ENCODE results near the gene AK9.
"Not testable (repeated sequence)": the region's sequence is repeated elsewhere in the genome, so short reads cannot be mapped to it uniquely, and the experiment has no call there.

The AK9 gene

GRCh38 chr6:109625199-109625598, 65.8 kb downstream of the AK9 start:
- no peak for DNase-seq (ENCODE audit: low read depth)

DNA sequence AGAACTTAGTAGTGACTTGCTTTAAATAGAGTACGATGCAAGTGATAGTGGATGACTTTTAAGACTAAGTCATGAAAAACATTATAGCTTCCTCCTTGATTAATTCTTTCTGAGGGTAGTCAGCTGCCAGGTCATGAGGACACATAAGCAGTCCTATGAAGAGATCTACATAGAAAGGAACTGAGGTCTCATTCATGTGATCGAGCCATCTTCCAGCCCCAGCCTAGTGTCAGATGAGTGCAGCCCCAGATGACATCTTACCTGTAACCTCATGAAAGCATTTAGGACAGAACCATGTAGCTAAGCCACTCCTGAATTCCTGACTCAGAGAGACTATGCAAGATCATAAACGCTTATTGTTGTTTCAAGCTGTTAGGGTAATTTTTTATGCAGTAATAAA, 67.7 kb downstream of the AK9 start:
- no peak for DNase-seq (ENCODE audit: low read depth)

GRCh38 chr6:109612268-109612667, 78.7 kb downstream of the AK9 start:
- DNase-seq (ENCODE audit: low read depth): no peak

- no peak for DNase-seq (ENCODE audit: low read depth)
These were observed 79.5 kb downstream of the AK9 start for GRCh38 chr6:109611502-109611901.

DNA sequence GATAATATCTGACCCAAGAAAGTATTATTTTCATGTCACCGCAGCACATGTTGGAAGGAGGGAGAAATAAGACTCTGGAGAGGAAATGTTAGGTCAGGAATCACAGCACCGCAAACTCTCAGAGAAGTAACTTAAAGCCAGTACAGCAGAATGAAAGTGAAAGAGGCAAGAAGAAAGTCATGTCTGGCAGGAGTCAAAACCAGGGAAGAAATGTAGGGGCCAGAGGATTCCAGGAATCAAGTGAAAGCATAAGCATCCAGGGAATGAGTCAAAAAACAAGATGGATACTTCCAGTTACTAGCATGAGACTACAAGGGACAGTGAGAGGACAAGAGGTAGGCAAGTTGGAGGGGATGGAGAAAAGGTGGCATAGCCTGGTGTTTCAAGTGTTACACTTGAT, 80.4 kb downstream of the AK9 start:
- no peak for DNase-seq (ENCODE audit: low read depth)

DNA sequence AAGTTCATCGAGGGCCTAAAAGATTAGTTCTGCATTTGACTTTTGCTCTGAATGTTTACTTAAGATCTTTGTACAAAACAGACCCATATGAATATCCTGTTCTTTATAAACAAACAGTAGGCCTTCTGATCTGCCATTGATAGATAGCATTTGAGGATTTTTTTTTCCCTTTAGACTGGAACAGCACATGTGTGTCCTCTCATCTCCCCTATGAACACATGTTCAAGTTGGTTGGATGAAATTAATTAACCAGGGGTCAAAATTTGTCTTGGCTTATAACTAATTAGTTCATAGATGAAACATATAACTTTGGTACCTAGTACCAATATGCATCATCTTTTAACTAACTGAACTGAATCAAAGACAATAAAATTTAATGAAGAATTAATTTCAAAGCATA, 81.3 kb downstream of the AK9 start:
- DNase-seq (ENCODE audit: low read depth): no peak

GRCh38 chr6:109606359-109606758, 84.6 kb downstream of the AK9 start:
- DNase-seq (ENCODE audit: low read depth): no peak

DNA sequence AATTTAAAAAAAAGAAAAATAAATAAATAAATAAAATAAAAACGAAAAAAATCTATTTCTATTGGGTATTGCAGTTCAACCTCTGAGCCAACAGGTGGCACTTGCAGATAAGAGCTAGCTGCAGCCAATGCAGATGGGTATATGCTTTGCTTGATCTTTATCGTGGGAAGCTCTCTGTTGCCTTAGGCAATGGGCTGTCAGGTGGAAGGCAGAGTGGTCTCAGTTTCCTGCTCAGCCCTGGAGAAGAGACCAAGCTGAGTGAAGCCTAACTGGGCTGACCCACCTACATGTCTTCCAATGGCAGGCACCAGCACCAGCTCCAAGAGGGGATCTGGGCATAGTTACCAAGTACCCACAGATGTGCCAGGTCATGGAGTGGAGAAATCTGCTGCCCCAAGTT, 95.0 kb downstream of the AK9 start:
- DNase-seq (ENCODE audit: low read depth): peak; percentile 16

DNA sequence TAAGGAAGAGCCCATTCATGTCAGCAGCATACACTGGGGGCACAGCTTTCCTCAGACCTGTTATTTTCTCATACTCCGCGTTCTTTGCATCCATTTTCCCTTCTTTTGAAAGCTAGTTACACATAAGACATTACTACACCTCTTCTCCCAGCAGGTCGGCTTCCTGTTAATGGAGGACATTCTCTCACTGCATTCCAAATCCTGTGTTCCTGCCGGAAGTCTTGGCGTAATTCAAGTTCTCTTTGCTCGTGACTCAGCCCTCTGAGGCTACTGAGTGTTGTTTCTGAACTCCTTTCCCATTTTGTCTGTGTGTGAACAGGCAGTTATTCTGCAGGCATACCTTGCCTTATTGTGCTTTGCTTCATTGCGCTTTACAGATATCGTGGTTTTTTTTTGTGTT, 110.5 kb downstream of the AK9 start:
- DNase-seq (ENCODE audit: low read depth): no peak

DNA sequence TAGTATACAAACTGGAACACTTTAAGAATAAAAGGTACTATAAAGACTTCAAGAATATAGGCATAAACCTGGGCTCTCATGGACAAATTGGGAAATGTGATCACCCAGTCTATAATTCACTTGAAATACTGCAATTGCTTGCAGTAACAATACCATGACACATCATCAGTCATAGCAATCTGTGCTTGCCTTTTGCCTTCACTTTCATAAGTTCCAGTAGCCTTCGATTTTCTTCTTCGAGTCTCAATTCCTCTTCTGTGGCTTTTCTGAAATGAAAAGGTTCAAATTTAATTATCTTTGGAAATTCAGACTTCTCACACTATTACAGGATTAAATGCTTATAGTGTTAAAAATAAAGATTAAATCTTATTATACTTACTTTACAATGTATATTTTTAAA, 111.6 kb downstream of the AK9 start:
- no peak for DNase-seq (ENCODE audit: low read depth)

GRCh38 chr6:109569901-109570300, 121.1 kb downstream of the AK9 start:
- not testable (repeated sequence) for DNase-seq (ENCODE audit: low read depth)

- DNase-seq (ENCODE audit: low read depth): no peak
These were observed 129.2 kb downstream of the AK9 start for GRCh38 chr6:109561844-109562243.

DNA sequence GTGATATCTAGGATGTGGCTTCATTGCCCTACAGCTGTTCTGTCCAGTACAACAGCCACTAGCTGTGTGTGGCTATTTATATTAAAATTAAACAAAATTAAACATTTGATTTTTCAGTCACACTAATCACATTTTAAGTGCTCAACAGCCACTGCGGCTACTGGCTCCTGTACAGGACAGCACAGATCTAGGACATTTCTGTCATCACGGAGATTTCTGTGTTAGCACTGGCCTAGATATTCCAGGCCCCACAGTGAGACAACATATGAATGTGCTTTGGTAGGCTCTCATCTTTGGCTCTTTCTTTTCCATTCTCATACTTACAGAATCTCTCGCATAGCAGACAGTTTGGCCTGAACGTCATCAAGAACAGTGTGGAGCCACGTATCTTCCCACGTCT, 159.6 kb downstream of the AK9 start:
- DNase-seq (ENCODE audit: low read depth): no peak

GRCh38 chr6:109527989-109528388, 163.0 kb downstream of the AK9 start:
- DNase-seq (ENCODE audit: low read depth): no peak

- DNase-seq (ENCODE audit: low read depth): peak; percentile 59
These were observed 163.9 kb downstream of the AK9 start for GRCh38 chr6:109526905-109527628.

- DNase-seq (ENCODE audit: low read depth): no peak
These were observed 166.9 kb downstream of the AK9 start for GRCh38 chr6:109524129-109524528.

DNA sequence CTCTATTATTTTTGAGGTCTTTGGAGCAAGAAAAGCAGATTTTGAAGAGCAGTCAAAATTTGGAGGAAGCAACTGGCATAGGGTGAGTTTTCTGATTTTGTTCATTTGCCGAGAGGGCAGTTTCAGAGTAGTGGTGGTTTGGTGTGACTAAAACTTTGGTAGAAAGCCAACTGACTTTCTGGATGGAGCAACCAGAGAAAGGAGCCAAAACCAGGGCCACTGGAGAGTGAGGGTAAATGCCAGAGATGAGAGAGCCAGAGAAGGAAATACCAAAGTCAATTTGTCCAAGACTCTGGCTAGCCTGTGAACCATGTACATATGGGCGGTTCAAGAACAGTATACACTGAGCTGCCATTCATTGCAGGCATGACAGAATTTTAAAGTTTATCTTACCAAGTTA, 167.5 kb downstream of the AK9 start:
- peak; percentile 35 for DNase-seq (ENCODE audit: low read depth)

DNA sequence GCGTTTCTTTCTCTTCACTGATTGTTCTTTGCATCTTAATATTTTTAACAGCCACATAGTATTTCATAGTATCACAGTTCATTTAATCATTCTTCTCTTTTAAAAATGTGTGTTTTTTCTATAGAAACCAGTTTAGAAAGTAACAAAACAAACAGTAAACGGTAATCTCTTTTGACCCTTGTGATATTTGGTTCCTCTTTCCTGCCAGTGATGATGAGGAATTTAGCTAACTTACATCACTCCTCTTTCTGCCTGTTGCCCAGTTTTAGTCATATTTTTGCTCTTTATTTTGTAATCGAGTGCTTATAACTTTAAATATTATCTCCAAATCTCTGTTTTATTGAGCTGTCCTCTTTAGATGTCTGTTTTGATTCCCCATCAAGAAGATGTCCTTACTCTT, 169.9 kb downstream of the AK9 start:
- no peak for DNase-seq (ENCODE audit: low read depth)

DNA sequence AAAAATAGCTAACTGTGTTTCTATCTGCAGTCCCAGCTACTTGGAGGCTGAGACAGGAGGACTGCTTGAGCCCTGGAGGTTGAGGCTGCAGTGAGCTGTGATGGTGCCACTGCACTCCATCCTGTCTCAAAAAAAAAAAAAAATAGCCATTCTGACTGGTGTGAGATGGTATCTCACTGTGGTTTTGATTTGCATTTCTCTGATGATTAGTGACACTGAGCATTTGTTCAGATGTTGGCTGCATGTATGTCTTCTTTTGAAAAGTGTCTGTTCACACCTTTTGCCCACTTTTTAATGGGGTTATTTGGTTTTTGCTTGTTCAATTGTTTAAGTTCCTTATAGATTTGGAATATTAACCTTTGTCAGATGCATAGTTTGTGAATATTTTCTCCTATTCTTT, 171.4 kb downstream of the AK9 start:
- not testable (repeated sequence) for DNase-seq (ENCODE audit: low read depth)

GRCh38 chr6:109516929-109517328, 174.1 kb downstream of the AK9 start:
- no peak for DNase-seq (ENCODE audit: low read depth)

DNA sequence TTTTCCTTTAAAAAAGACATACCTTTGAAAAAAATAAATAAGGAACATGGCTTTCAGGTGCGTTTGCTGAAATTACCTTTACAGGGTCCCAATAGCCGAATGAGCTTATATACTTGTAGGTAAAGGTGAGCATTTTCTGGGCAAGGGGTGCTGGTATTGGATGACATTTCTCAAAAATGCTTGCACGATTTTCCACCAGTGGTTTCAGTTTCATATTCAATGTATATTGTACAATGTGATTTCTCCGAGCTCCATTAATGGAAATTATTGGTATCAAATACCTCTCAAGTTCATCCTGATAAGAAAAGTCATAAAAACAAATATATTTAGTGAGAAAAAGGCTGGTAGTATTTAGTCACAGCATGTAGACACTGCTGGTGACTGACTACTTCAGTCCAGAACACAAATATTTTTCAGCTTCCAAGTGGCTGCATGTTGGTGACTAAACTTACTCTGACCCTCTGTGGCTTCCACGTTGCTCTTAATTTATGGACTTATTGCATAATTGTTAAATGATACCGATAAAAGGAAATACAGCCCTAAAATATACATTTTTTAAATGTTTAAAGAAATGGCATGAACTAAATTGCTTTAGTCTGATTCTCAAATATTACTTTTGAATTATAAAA, 175.1 kb downstream of the AK9 start:
- no peak for DNase-seq (ENCODE audit: low read depth)

GRCh38 chr6:109514946-109515345, 176.1 kb downstream of the AK9 start:
- no peak for DNase-seq (ENCODE audit: low read depth)

GRCh38 chr6:109513571-109514071, 177.4 kb downstream of the AK9 start:
- no peak for DNase-seq (ENCODE audit: low read depth)

DNA sequence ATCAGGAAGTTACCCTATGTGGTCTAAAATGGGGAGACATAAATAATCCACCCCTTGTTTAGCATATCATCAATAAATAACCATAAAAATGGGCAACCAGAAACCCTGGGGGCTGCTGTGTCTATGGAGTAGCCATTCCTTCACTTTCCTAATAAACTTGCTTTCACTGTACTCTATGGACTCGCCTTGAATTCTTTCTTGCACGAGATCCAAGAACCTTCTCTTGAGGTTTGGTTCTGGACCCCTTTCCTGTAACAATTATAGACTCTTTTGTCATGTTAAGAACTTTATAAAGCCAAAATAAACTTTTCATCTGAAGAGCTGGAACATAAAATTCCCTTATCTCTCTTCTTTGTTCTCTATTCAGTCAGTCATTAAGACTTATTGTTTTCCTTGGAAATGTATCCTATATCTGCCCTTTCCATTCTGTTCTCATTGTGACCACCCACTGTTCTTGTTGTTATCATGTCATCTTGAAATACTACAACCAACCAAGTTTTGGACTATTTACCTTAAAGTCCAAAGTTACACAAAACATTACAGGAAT, 178.7 kb downstream of the AK9 start:
- DNase-seq (ENCODE audit: low read depth): no peak

All from fibroblast of the conjunctiva (primary cell).